GM08714 (cell line): ENCODE results near the gene TNIK.

ENCODE experiments used
- H3K4me3 ChIP-seq: fragments of 200-500 bp; sonication (Bioruptor generic); 2 replicates; pipeline ENCODE4 v1.5.1; 2014; ENCODE audit warnings: mild to moderate bottlenecking, low read length, inconsistent platforms
- ZNF274 ChIP-seq: IDR thresholded peaks from 2 replicates; pipeline ENCODE4 v1.6.1; 2012; ENCODE audit warnings: mild to moderate bottlenecking, low read depth, low read length

TNIK gene

GRCh38 chr3:171459942-171460724 lies at the start of gene TNIK:
TNIK (minus strand) TSS chr3:171460405; CDS start chr3:171460063, 342 bp downstream.
- H3K4me3 ChIP-seq, result peak within 1 kb of the TSS; percentile 97
- no peak for TF ChIP-seq ZNF274

GRCh38 chr3:171508676-171509075 lies 48.5 kb upstream of the TNIK start:
- no peak overlapping the region for H3K4me3 ChIP-seq
- no peak for TF ChIP-seq ZNF274

- no peak overlapping the region for H3K4me3 ChIP-seq
- TF ChIP-seq ZNF274, result no peak
These were observed 48.0 kb upstream of the TNIK start for GRCh38 chr3:171508206-171508605.

- no peak overlapping the region for H3K4me3 ChIP-seq
- no peak for TF ChIP-seq ZNF274
These were observed 46.6 kb upstream of the TNIK start for GRCh38 chr3:171506743-171507319.

GRCh38 chr3:171505822-171506333 lies 45.7 kb upstream of the TNIK start:
- H3K4me3 ChIP-seq, result no peak overlapping the region
- TF ChIP-seq ZNF274, result no peak

- H3K4me3 ChIP-seq, result no peak overlapping the region
- TF ChIP-seq ZNF274, result no peak
These were observed 44.2 kb upstream of the TNIK start for GRCh38 chr3:171504376-171504775.

GRCh38 chr3:171503817-171504216 lies 43.6 kb upstream of the TNIK start:
- no peak overlapping the region for H3K4me3 ChIP-seq
- no peak for TF ChIP-seq ZNF274

GRCh38 chr3:171498921-171499320 lies 38.7 kb upstream of the TNIK start:
- H3K4me3 ChIP-seq, result no peak overlapping the region
- no peak for TF ChIP-seq ZNF274

- no peak for TF ChIP-seq ZNF274
These were observed 37.3 kb upstream of the TNIK start for GRCh38 chr3:171497468-171497867.

GRCh38 chr3:171495413-171495812 lies 35.2 kb upstream of the TNIK start:
- no peak overlapping the region for H3K4me3 ChIP-seq

More at GRCh38 chr3:171497468-171497867, 37.3 kb upstream of the TNIK start:
- no peak overlapping the region for H3K4me3 ChIP-seq

GRCh38 chr3:171494457-171495109 lies 34.4 kb upstream of the TNIK start:
- H3K4me3 ChIP-seq, result no peak overlapping the region
- no peak for TF ChIP-seq ZNF274

More at GRCh38 chr3:171495413-171495812, 35.2 kb upstream of the TNIK start:
- no peak for TF ChIP-seq ZNF274

GRCh38 chr3:171491361-171491760 lies 31.2 kb upstream of the TNIK start:
- no peak overlapping the region; the same call in 1 of the 2 replicates for H3K4me3 ChIP-seq
- no peak for TF ChIP-seq ZNF274

GRCh38 chr3:171490901-171491300 lies 30.7 kb upstream of the TNIK start:
- no peak for TF ChIP-seq ZNF274
- no peak overlapping the region for H3K4me3 ChIP-seq

- no peak overlapping the region for H3K4me3 ChIP-seq
- TF ChIP-seq ZNF274, result no peak
These were observed 29.1 kb upstream of the TNIK start for GRCh38 chr3:171489348-171489747.

- H3K4me3 ChIP-seq, result no peak overlapping the region
- no peak for TF ChIP-seq ZNF274
These were observed 28.3 kb upstream of the TNIK start for GRCh38 chr3:171488479-171488878.
